C4-2B (cell line): ENCODE measurements around the gene RCSD1.

Experiments
- CTCF ChIP-seq: fragments of 450-650 bp; conservative IDR thresholded peaks from 2 replicates; pipeline ENCODE4 v1.5.1; 2017; ENCODE audit warnings: mild to moderate bottlenecking
- ZFX ChIP-seq: fragments of 450-650 bp; IDR thresholded peaks from 2 replicates; pipeline ENCODE4 v1.6.1; 2017

GRCh38 chr1:167668108-167668507 is 38.1 kb downstream of the RCSD1 start:
- TF ChIP-seq CTCF = no peak
- TF ChIP-seq ZFX = no peak
